Stimulated activated CD4-positive, alpha-beta T cell treated with anti-CD3 and anti-CD28 coated beads, Interleukin-4, amount 100 ng/mL, for 24 hours (primary cell): Measurements from ENCODE around the gene PCK2.
"Not testable (repeated sequence)": the region's sequence is repeated elsewhere in the genome, so short reads cannot be mapped to it uniquely, and the experiment has no call there.

ENCODE experiments used
- DNase-seq: peaks from one replicate; pipeline ENCODE4 v3.0.0-alpha.2; 2020

The PCK2 gene

DNA sequence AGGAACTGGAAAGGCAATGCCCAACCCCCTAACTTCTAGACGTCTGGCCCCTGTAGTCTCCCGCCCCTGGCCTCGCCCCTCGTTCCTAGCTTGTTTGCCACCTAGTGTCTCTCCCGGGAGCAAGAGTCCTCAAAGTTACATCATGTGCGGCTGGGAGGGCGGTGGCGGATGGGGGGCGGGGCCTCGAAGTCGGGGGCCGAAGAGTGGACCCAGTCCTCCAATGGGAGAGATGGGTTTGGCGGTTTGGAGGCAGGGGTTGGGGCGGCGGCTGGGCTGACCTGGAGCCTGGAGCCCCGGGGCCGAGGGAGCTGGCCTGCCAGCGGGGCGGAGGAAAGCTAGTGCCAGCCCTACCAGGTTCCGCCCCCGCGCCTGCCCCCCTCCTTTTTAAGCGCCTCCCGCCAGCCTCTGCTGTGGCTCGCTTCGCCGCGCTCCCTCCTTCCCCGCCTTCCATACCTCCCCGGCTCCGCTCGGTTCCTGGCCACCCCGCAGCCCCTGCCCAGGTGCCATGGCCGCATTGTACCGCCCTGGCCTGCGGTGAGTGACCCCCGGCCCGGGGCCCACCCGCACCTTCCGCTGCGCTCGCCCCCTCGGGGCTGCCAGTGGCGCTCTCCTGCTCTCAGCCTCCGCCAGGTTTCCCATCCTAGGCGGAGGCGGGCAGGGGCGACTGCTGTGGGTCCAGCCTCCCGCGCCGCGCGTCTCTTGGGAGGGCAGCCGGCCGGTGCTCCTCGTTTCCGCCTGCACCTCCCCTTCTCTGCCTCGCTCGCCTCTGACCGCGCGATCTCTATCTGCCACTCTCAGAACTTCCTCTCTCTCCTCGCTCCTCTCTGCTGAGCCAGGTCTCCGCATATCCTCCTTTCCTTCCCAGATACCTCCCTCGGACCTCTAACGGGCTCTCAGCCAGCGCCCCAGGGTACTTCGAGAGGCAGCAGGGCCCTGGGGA lies at the start of gene PCK2:
Gene PCK2 (plus strand): TSS at position 411 of the 940 bp plus-strand sequence. CDS start 95 bp downstream, at position 506.
- peak; percentile 89 for DNase-seq

DNA sequence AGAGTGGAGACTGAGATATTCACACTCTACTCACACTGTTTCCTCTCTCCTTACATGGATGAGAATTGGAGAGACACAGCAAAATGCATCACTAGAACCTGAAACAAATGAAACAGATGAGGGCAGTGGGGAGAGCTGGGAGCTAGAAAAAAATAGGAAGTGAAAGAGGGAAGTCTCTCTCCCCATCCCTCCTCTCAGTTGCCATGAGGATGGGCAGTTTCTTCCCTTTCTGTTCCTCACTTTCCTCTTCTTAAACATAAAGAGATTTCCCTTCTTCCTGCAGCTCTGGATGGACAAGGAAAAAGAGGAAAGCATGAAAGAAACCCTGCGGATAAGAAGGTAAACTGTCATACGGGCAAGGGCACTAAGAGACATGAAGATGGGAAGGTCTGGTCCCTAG lies 45.1 kb upstream of the PCK2 start:
- not testable (repeated sequence) for DNase-seq

DNA sequence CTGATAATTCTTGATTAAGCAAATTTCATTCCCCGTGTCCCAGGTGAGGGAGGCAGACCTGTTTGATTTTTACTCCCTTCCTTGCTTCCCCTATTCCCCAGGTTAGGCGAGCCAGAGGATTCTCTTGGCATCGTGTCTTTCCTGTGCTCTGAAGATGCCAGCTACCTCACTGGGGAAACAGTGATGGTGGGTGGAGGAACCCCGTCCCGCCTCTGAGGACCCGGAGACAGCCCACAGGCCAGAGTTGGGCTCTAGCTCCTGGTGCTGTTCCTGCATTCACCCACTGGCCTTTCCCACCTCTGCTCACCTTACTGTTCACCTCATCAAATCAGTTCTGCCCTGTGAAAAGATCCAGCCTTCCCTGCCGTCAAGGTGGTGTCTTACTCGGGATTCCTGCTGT lies 43.4 kb upstream of the PCK2 start:
- DNase-seq: not testable (repeated sequence)

DNA sequence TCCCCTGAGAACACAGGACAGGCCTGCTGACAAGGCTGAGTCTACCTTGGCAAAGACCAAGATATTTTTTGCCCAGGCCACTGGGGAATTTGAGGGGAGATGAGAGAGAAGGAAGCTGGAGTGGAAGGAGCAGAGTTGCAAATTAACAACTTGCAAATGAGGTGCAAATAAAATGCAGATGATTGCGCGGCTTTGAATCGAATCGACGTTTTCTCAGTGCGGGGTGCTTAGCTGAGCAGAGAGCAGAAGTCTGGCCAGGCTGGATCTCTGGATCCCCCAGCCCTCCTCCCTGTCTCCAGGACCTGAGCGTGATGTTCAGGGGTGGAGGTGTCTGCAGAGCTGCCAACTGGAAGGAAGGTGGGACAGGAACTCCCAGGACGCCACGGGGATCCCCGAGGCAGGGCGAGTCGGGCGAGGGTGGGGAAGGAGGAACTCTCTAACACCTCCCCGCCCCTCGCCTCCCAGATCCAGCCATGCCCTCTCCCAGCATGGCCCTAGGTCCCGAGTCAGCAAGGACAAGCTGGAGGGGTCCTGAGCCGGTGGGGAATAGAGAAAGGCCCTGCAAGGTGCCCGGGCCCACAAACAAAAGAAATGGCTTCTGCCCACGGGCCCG lies 42.8 kb upstream of the PCK2 start:
- DNase-seq: no peak

DNA sequence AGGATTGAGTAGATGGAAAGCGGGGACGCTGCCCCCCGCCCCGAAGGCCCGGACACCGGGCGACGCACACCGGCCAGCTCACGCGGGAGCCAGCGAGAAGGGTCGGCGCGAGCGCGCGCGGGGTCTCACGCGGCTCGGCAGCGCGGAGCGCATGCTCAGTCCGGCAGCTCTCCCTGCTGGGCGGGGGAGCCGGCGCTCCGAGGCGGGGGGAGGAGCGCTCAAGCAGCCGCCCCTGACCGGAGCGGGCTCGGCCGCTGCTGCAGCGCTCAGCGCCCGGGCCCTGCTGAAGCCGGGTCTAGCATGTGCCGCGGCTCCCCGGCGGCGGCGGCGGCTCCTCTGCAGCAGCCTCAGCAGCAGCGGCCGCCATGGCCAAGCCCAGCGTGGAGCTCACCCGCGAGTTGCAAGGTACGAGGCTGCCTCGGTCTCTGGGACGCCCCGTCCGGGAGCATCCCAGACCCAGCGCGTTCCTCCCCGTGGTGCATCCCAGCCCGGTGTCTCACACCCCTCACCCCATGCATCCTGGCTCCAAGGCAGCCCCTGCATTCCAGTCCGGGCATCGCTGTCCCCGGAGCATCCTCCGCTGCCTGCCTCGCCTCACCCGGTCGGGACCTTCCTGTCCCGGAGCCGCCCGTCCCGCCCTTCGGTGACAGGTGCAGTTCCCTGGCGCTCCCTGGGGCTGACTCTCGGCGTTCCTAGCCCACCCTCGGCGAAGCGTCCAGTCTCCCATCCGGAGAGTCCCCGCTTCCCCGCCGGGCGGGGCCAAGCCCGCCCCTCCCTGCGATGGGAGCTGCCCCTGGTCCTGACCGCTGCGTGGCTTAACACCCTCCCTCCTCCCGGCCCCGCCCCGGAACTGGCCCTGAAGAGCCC lies 42.1 kb upstream of the PCK2 start, which contains the start of gene CARMIL3:
Gene CARMIL3 (plus strand): TSS at position 221 of the 867 bp plus-strand sequence. CDS start 145 bp downstream, at position 366.
- peak; percentile 56 for DNase-seq

DNA sequence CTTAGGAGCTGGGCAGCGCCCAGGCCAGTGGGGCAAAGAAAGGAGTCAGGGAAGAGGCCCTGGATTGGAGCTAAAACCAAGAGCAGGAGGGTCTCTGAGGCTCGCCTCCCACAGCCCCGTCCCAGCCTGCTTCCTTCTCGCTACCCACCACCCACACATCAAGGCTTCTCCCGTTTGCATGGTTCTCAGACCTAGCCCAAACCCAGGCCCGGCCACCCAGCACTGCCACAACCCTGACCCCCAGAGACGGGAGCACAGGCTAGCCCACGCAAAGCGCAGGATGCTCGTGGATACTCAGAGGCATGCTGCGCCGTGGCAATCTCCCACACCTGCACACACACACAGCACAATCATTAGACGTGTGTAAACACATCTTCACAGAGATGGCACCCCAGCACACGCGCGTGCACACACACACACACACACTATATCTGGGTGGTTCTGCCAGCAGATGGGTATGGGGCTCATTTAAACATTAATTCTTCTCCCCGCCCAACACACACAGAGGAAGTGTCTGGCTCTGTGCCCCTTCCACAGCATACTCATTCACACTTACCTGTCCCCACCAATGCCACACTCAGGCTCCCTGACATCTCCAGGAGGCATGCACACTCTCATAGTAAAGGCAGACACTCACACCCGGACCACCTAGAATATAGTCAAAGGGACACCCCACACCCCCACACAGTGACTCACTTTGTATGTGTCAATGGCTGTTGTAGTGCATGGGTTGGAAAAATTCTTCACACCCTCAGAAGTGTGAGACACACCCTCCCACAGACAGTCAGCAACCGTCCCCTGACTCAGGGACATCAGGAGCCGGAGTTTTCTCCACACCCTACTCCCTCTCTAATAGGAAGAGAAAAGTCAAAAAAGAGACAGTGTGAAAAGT lies 41.2 kb upstream of the PCK2 start:
- peak; percentile 83 for DNase-seq

DNA sequence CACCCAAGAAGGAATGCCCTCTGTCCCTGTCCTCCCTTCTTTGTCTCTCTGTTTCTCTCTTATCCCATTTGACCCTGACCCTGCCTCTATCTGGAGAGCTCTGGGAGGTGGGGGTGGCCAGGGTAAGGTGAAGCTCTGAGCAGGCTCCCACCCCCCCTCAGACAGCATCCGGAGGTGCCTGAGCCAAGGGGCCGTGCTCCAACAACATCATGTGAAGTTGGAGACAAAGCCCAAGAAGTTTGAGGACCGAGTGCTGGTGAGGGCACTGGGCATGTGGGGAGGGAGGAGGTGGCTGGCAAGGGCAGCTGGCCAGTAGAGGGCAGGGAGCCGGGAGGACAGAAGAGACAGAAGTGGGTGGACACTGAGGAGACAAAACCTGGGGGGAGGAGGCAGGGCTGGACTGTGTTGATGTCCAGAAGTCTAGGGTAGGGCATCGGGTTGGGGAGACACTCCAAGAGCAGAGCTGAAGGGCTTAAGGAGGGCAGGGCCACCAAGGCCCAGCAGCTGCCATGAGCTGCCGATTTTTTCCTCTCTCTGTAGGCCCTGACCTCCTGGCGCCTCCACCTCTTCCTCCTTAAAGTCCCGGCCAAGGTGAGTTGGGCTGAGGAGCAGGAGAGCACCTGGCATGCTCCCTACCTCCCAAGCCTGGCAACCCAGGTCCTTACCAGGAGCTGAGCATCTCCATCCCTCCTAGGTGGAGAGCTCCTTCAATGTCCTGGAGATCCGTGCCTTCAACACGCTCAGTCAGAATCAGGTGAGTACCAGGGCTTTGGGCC lies 40.4 kb upstream of the PCK2 start:
- no peak for DNase-seq

DNA sequence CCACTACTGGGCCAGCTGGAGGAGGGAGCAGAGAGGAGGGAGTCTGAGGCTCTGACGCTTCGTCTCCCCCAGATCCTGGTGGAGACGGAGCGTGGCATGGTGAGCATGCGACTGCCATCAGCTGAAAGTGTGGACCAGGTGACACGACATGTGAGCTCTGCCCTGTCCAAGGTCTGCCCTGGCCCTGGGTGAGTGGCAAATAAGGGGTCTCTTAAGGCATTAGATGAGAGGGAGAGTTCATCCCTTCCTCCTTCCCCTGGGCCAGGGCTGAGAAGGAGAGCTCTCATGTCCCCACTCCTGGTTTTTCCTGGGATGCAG lies 39.8 kb upstream of the PCK2 start:
- DNase-seq: no peak

DNA sequence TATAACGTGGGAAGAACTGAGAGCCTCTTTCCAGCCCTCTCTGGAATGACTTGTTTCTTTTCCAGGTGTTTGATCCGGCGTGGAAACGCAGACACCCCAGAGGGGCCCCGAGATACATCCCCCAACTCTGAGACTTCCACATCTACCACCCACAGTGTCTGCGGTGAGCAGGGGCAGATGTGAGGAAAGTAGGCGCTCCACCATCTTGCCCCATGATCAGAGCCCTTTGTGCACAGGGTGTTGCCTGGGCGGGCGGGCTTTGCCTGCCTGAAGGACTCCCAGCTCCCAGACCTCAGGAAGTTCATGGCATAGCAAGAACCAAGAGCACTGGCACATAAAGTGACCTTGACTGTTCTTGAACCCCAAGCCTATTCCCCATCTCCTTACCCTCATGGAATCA lies 39.5 kb upstream of the PCK2 start:
- no peak for DNase-seq

DNA sequence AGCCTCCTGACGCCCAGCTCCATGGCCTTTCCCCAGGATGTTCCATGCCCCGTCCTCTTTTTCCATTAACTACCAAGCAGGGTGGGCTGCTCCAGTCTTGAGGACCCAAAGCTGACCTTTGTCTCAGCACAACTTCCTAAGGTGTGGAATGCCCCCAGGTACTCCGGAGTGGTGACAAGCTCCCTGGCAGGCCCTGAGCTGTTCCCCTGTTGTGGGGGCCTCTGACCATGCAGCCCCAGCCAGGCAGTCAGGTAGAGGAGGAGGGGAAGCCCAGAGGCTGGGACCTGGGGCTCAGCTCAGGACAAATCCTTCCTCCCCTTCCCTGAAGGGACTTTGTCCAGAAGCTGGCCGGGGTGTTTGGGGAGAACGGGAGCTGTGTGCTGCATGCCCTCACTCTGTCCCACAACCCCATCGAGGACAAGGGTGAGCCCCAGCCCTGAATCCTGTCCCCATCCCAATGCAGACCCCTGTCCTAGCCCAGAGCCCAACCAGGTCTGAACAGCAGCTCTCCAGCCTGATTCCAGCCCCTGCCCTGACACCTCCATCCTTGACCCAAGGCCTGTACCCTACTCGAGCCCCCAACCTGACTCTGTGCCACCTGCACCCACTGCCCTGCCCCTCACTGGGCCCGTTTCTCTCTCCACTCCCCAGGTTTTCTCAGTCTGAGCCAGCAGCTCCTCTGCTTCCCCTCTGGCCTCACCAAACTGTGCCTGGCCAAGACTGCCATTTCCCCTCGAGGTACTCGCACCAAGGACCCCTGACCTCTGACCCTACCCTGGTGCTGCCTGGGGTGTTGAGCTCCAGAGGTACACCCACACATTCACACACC lies 37.9 kb upstream of the PCK2 start:
- DNase-seq: no peak

DNA sequence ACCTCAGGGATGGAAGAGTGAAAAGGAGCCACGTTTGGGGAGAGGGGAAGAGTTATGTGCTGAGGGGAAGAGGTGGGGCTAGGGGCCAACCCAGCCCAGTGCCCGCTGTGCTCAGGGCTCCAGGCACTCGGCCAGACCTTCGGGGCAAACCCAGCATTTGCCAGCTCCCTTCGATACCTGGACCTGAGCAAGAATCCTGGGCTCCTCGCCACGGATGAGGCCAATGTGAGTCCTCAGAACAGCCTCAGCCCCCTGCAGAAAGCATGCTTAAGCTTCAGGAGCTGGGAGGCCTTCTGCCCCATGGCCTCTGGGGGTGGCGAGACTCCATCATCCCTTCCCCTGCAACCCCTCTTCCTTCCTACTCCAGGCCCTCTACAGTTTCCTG lies 37.3 kb upstream of the PCK2 start:
- DNase-seq: no peak

DNA sequence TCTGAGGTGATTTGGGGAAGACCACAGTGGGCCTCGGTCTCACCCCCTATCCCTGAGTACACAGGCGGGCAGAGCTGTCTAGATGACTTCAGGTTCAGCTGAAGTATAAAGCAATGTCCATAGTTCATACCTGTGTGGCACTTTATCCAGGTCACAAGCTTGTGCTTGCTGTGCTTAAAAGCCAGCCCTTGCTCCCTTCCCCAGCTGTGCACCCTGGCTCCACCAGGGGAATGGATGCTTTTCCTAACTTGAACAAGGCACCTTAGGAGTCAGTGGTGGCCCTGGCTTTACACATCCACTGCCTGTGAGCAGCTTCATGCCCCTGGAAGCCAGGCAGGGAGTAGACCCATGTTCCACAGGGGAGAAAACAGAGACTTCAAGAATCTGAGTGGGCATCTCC lies 36.8 kb upstream of the PCK2 start:
- DNase-seq: no peak

DNA sequence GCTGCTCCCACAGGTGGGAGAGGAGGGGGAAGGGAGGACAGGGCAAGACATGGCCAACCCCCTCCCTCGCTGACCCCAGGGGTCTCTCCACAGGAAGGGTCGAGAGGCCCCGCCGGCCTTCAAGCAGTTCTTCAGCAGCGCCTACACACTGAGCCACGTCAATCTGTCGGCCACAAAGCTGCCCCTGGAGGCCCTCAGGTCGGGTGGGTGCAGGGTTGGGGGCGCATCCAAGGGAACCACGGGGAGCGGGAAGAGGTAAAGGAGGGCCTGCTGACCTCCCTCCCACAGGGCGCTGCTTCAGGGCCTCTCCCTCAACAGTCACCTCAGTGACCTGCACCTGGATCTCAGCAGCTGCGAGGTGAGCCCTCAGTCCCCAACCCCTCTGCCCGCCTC lies 36.2 kb upstream of the PCK2 start:
- DNase-seq: no peak

DNA sequence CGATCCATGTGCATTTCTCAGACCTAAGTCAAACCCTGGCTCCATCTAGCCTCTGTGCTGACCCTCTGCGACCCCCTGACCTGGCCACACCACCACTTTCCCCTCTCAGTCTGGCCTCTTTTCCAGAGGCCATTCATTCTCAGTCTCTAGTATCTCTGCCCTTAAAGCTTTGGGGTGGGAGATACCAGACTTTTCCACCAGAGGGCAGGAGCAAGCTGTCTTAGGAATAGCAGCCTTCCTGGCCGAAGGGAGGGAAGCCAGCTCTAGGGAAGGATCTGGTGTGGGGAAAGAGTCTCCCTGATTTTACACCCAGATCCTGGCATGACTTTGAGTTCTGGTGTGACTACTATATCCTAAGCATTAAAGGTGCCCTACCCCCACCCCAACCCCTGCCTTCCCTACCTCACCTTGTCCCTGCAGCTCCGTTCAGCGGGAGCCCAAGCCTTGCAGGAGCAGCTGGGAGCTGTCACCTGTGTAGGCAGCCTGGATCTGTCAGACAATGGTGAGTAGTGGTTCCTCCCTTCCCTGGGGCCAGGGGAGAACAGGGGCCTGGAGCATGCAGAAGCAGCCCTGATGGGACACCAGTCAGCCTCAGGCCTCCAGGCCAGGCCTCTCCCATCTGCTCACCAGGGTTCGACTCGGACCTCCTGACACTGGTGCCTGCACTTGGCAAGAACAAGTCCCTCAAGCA lies 35.7 kb upstream of the PCK2 start:
- DNase-seq: no peak

DNA sequence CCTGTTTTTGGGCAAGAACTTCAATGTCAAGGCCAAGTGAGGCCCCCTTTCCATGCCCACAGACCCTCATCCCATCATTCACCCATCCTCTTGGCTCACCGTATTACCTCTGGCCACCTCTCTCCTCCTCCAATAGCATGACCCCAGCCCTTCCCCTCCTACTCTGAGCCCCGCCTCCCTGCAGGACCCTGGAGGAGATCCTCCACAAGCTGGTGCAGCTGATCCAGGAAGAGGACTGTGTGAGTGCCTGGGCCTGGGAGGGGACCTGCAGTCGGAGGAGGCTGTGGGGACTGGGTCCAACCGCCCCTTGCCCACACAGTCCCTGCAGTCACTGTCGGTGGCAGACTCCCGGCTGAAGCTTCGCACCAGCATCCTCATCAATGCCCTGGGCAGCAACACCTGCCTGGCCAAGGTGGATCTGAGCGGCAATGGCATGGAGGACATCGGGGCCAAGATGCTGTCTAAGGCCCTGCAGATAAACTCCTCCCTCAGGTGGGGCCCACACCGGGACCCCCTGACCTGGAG lies 35.1 kb upstream of the PCK2 start:
- DNase-seq: no peak

DNA sequence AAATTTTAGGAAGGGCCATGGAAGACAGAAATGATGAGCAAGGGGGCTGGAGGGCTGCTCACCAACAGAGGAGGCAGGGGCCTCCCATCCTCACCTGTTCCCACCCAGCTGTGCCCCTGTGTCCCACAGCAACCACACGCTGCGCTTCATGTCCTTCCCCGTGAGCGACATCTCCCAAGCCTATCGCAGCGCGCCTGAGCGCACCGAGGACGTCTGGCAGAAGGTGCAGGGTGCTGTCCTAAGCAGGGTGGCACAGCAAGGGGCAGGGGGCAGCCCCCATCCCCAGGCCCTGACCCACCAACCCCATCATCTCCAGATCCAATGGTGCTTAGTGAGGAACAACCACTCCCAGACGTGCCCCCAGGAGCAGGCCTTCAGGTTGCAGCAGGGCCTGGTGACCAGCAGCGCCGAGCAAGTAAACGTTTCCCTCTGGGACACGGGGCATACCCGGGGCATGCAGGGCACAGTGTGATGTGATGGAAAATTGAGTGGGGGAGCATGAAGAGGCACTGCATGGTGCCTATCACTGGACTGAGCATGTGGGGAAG lies 34.2 kb upstream of the PCK2 start:
- no peak for DNase-seq

DNA sequence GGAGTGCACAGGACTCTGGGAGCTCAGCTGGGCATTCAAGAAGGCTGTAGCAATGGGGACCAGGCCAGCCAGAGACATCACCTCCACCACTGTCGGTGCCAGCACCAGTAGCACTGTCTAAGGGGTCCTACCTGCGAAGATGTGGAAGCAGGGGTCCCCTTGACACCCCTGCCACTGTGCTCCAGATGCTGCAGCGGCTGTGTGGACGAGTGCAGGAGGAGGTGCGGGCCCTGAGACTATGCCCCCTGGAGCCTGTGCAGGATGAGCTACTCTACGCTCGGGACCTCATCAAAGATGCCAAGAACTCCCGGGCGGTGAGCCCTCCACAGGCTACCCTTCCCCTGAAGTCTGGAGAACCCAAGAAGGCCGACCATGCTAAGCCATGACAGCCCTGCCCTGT lies 33.7 kb upstream of the PCK2 start:
- no peak for DNase-seq

DNA sequence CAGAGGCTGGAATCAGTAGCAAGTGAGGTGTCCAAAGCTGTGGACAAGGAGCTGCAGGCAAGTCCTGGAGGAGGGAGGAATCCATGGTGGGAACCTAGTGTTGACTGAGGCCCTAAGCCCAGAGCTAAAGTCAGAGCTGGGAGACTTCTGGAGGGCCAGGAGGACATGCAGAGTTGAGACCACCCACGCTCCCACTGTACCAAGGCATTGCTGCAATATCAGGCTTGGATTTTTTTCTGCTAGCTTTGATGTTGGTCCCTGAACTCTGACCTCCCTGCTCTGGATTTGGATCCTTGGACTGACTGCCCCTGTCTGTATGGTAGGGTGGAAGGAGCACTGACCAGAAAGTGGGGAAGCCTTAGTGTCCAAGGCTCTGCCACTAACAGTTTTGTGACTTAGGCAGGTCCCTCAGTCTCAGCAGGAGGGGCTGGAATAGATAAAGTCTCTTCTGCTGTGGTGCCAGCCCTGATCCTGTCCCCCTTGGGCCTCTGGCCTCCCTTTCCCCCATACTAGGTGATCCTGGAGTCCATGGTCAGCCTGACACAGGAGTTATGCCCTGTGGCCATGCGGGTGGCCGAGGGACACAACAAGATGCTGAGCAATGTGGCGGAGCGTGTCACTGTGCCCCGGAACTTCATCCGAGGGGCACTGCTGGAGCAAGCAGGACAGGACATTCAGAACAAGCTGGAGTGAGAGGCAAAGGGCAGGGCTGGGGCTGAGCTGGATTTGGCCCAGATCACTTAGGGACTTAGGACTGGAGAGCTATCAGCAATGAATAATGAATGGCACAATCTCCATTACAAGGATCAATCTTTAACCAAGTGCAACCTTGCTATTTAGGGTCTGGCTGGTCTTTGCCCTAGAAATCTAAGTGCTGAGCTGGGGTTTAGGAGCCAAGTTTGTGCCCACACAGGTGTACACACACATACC lies 32.9 kb upstream of the PCK2 start:
- no peak for DNase-seq
